ENCODE results near the gene ZNF454. TPM values are rescaled to one million over a fixed set of nuclear protein-coding genes. Genes with fewer than 3 reads are reported as not detected.
A peak's percentile ranks its signal among the peaks of the same experiment; 100 is the strongest.

Gene ZNF454
- total RNA-seq = 2.6 TPM
- long read RNA-seq, partial matches to known transcripts = 0 of 6 reads
- long read RNA-seq, other reads (novel, unspliced or antisense) = 4 of 6 reads

DNA sequence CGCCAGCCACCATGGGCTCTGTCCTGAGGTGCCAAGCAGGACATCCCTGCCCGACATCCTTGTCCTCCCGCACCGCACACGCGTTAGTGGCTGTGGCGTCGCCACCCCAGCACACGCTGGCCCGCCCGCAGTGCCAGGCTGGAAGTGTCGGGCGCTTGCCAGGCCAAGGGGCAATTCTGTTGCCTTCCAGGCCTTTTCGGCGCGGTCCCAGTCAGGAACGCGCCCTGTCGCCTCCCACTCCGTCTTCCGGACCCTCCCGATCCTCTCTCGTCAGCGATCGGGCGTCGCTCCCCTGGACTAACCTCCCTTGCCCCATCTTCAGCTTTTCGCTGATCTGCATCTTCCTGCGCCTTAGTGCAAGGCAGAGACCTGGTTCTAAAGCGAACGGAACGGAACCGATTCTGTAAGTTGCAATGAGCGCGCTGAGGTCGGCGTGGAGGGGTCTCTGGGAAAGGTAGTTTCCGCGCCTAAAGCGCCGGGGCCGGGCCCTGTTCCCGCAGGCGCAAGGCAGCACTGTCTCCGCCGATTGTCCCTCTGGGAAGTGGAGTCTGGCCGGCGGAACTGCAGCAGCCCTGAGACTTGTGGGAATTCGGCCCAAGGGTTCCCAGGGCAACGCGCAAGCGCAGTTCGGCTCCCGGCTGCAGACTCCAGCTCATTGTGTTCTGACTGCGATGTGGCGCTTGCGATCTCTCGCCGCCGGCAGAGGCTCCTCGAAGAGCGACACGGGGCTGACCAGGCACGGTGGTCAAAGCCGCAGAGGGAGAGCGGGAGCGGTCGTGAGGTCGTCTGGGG is at the start of gene ZNF454:
ZNF454 (plus strand) TSS at position 630 of the 792 bp plus-strand sequence. CDS start 1,594 bp downstream, outside the sequence.
- Histone ChIP-seq H3K9me3 (replicated peaks) (peaks cover 57% of the 10 kb centered on the region), H3K27me3 (ENCODE audit: low read depth) (no peaks in the 10 kb centered on the region), H3K27ac (replicated peaks) (peak within 1 kb of the TSS; percentile 87), H3K4me3 (peak within 1 kb of the TSS; percentile 81), H3K36me3 (peaks cover 55% of the 10 kb centered on the region), H3K4me1 (peaks cover 20% of the 10 kb centered on the region)
- DNase-seq = peak; percentile 93
- TF ChIP-seq, protein P1, sequence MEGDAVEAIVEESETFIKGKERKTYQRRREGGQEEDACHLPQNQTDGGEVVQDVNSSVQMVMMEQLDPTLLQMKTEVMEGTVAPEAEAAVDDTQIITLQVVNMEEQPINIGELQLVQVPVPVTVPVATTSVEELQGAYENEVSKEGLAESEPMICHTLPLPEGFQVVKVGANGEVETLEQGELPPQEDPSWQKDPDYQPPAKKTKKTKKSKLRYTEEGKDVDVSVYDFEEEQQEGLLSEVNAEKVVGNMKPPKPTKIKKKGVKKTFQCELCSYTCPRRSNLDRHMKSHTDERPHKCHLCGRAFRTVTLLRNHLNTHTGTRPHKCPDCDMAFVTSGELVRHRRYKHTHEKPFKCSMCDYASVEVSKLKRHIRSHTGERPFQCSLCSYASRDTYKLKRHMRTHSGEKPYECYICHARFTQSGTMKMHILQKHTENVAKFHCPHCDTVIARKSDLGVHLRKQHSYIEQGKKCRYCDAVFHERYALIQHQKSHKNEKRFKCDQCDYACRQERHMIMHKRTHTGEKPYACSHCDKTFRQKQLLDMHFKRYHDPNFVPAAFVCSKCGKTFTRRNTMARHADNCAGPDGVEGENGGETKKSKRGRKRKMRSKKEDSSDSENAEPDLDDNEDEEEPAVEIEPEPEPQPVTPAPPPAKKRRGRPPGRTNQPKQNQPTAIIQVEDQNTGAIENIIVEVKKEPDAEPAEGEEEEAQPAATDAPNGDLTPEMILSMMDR (IDR thresholded peaks at IDR 0.05; ENCODE audit: borderline replicate concordance) = peak; percentile 9
- intact Hi-C loops (cut with micrococcal nuclease) = no loop called here

DNA sequence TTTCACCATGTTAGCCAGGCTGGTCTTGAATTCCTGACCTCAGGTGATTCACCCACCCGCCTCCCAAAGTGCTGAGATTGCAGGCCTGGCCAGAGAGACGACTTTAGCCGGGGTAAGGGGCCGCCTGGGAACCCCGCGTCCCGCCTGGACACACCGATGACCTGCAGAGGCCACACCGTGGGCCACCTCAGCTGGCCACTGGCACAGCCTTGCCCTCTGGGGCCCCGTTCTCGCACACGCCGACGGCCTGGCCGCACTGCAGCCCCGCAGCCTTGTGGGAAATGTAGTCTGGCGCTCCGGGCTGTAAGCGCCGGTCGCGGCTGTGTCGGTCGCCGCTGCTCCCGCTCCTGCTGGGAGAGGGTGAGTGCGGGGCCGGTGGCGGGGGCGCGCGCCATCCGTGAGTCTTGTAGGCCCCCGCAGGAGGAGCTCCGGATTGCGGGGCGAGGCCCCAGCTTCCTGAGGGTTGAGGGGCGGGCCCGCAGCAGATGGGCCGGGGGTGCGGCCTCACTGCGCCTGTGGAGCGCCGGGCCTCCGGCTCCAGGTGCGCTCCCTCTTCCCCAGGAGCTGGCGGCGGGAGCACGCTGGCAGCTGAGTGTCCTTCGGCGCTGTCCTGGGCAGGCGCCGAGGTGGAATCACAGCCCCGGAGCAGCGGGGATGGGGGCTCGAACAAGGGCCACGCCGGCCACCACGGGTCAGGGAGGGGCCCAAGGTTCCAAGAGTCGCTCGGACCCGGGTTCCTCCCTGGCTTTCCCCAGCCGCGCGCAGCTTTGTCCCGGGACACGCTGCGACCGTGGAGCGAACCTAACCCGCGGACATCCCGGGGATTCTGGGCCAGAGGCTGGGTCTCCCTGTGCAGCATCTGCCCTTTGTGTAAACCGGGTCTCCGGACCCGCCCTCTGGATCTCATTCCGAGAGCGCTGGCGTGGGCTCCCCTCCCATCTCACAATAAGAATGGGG is 45.1 kb upstream of the ZNF454 start, which contains the start of gene ZFP2:
ZFP2 (plus strand) TSS at position 299 of the 957 bp plus-strand sequence. CDS start 35,401 bp downstream, outside the sequence.
- H3K27me3 ChIP-seq (ENCODE audit: low read depth) = no peaks in the 10 kb centered on the region
- H3K9me3 ChIP-seq (replicated peaks) = peaks cover 3% of the 10 kb centered on the region
- peak within 1 kb of the TSS; percentile 96 for H3K4me3 ChIP-seq
- TF ChIP-seq, protein P1 (IDR thresholded peaks at IDR 0.05; ENCODE audit: borderline replicate concordance) = no peak
- H3K4me1 ChIP-seq = peaks cover 16% of the 10 kb centered on the region
- peak within 1 kb of the TSS; percentile 75 for H3K27ac ChIP-seq (replicated peaks)
- H3K36me3 ChIP-seq = no peaks in the 10 kb centered on the region
- intact Hi-C loops (cut with micrococcal nuclease) = no loop called here
- peak; percentile 64 for DNase-seq

GRCh38 chr5:178899289-178899688 is 41.7 kb upstream of the ZNF454 start:
- H3K27ac ChIP-seq (replicated peaks) = no peak overlapping the region
- DNase-seq = no peak
- intact Hi-C loops (cut with micrococcal nuclease) = no loop called here
- H3K9me3 ChIP-seq (replicated peaks) = peaks cover 29% of the 10 kb centered on the region
- H3K4me1 ChIP-seq = peaks cover 16% of the 10 kb centered on the region
- H3K4me3 ChIP-seq = no peak overlapping the region
- peaks cover 17% of the 10 kb centered on the region for H3K36me3 ChIP-seq
- TF ChIP-seq, protein P1 (IDR thresholded peaks at IDR 0.05; ENCODE audit: borderline replicate concordance) = no peak
- no peaks in the 10 kb centered on the region for H3K27me3 ChIP-seq (ENCODE audit: low read depth)

GRCh38 chr5:178902849-178903248 is 38.1 kb upstream of the ZNF454 start:
- Histone ChIP-seq H3K4me3 (no peak overlapping the region), H3K27me3 (ENCODE audit: low read depth) (no peaks in the 10 kb centered on the region), H3K9me3 (replicated peaks) (peaks cover 54% of the 10 kb centered on the region), H3K4me1 (no peaks in the 10 kb centered on the region), H3K27ac (replicated peaks) (no peak overlapping the region), H3K36me3 (peaks cover 33% of the 10 kb centered on the region)
- intact Hi-C loops (cut with micrococcal nuclease) = no loop called here
- TF ChIP-seq, protein P1 (IDR thresholded peaks at IDR 0.05; ENCODE audit: borderline replicate concordance) = no peak
- DNase-seq = no peak

Measured in left ventricle myocardium inferior (tissue), 1 donor.